ENCODE measurements around the gene NCOA3. TPM values are rescaled to one million over a fixed set of nuclear protein-coding genes. Genes with fewer than 3 reads are reported as not detected.

The NCOA3 gene
- total RNA-seq, 1 donor from 2014 or later: 23.8 TPM

DNA sequence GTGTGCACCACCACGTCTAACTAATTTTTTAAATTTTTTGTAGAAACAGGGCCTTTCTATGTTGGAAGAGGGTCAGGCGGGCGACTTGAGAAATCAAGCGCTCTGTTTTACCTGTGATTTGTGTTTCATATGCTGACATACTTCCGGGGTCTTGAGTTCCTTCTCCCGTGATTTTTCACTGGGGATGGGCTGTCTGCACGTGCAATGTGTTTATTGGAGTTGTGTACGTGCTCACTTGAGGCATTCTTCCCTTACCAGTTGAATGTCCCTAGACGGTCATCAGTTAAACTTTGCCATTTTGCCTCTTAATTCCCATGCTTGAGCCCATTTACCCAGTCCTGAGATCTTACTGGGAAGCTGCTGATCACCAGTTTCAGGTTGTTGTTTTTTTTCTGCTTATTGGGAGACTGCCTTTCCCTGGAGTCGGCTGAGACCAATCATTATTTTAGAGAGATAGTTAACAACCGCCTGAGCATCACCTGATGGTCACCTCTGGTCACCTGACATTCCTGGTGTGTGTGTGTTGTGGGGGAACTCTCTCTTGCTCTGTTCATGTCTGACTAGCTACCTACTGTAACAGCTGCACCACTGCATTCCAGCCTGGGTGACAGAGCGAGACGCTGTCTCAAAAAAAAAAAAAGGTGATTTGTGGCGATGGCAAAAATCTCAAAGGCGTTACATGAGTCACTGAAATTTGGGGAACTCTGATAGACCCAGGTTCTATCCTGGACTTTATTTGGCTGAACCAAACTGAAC is 34.8 kb upstream of the NCOA3 start:
- Histone ChIP-seq H3K27me3 (ENCODE audit: low read depth) (no peaks in the 10 kb centered on the region), H3K4me3 (no peak overlapping the region), H3K4me1 (peaks cover 23% of the 10 kb centered on the region), H3K27ac (replicated peaks) (no peak overlapping the region), H3K9me3 (replicated peaks) (no peaks in the 10 kb centered on the region), H3K36me3 (no peaks in the 10 kb centered on the region)
- no peak for TF ChIP-seq CTCF (IDR thresholded peaks at IDR 0.05; ENCODE audit: borderline replicate concordance)
- DNase-seq: no peak
- intact Hi-C loops (cut with micrococcal nuclease): no loop called here

- Histone ChIP-seq H3K27me3 (ENCODE audit: low read depth) (no peaks in the 10 kb centered on the region), H3K9me3 (replicated peaks) (no peaks in the 10 kb centered on the region), H3K4me3 (no peak overlapping the region), H3K36me3 (no peaks in the 10 kb centered on the region), H3K27ac (replicated peaks) (no peak overlapping the region), H3K4me1 (peaks cover 20% of the 10 kb centered on the region)
- intact Hi-C loops (cut with micrococcal nuclease): no loop called here
- TF ChIP-seq CTCF (IDR thresholded peaks at IDR 0.05; ENCODE audit: borderline replicate concordance): no peak
- no peak for DNase-seq
Observed at GRCh38 chr20:47468290-47469050, 33.2 kb upstream of the NCOA3 start.

DNA sequence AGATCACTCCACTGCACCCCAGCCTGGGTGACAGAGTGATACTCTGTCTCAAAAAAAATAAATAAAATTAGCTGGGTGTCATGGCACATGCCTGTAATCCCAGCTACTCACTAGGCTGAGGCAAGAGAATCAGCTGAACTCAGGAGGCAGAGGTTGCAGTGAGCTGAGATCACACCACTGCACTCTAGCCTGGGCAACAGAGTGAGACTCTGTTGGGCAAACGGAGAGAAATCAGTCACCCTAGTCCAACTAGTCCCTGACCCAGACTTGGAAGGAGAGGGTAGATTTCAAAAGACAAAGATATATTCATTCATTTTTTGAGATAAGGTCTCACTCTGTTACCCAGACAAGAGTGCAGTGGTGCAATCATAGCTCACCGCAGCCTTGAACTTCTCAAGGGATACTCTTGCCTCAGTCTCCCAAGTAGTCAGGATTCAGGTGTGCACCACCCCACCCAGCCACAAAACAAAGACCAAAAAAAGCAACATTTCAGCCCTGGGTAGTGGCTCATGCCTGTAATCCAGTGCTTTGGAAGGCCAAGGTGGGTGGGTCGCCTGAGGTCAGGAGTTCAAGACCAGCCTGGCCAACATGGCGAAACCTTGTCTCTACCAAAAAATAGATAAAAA is 26.2 kb upstream of the NCOA3 start:
- Histone ChIP-seq H3K4me1 (peaks cover 9% of the 10 kb centered on the region), H3K4me3 (no peak overlapping the region), H3K36me3 (no peaks in the 10 kb centered on the region), H3K9me3 (replicated peaks) (no peaks in the 10 kb centered on the region), H3K27me3 (ENCODE audit: low read depth) (no peaks in the 10 kb centered on the region), H3K27ac (replicated peaks) (no peak overlapping the region)
- no peak for DNase-seq
- intact Hi-C loops (cut with micrococcal nuclease): no loop called here
- TF ChIP-seq CTCF (IDR thresholded peaks at IDR 0.05; ENCODE audit: borderline replicate concordance): no peak

- intact Hi-C loops (cut with micrococcal nuclease): no loop called here
Observed at GRCh38 chr20:47476452-47476851, 25.2 kb upstream of the NCOA3 start.

More at GRCh38 chr20:47476452-47476851, 25.2 kb upstream of the NCOA3 start:
- H3K9me3 ChIP-seq (replicated peaks): no peaks in the 10 kb centered on the region
- H3K4me3 ChIP-seq: no peak overlapping the region
- H3K36me3 ChIP-seq: no peaks in the 10 kb centered on the region
- TF ChIP-seq CTCF (IDR thresholded peaks at IDR 0.05; ENCODE audit: borderline replicate concordance): no peak
- no peaks in the 10 kb centered on the region for H3K27me3 ChIP-seq (ENCODE audit: low read depth)
- DNase-seq: no peak
- H3K4me1 ChIP-seq: peaks cover 9% of the 10 kb centered on the region
- no peak overlapping the region for H3K27ac ChIP-seq (replicated peaks)

All from left ventricle myocardium inferior (tissue), 1 donor.